Mucosa of rectum (tissue), 2 donors: ENCODE data around the gene UBAP2.

ENCODE experiments used
- H3K27ac ChIP-seq, 2 donors: one replicate each; pipeline ENCODE4 v1.7.0; 2013; ENCODE audit warnings: inconsistent platforms in 2 of 2, low read depth in 2 of 2, low read length in 2 of 2
- H3K27me3 ChIP-seq, 2 donors: one replicate each; pipeline ENCODE4 v1.7.0; 2013; ENCODE audit warnings: low read length in 2 of 2; ENCODE audit not compliant: control insufficient read depth in 2 of 2, insufficient read depth in 2 of 2
- H3K36me3 ChIP-seq, 2 donors: one replicate each; pipeline ENCODE4 v1.7.0; 2013; ENCODE audit warnings: low read length in 2 of 2; ENCODE audit not compliant: control insufficient read depth in 2 of 2, insufficient read depth in 2 of 2
- H3K4me1 ChIP-seq, 2 donors: one replicate each; pipeline ENCODE4 v1.7.0; 2013; ENCODE audit warnings: low read length in 2 of 2, mild to moderate bottlenecking in 1 of 2; ENCODE audit not compliant: control insufficient read depth in 2 of 2, insufficient read depth in 2 of 2
- H3K4me3 ChIP-seq, 2 donors: one replicate each; pipeline ENCODE4 v1.7.0; 2013; ENCODE audit warnings: low read length in 2 of 2
- H3K9ac ChIP-seq, 2 donors: one replicate each; pipeline ENCODE4 v1.7.0; 2013; ENCODE audit warnings: low read length in 2 of 2, low read depth in 1 of 2, mild to moderate bottlenecking in 1 of 2
- H3K9me3 ChIP-seq, 2 donors: one replicate each; pipeline ENCODE4 v1.7.0; 2013; ENCODE audit warnings: low read length in 2 of 2; ENCODE audit not compliant: control insufficient read depth in 2 of 2
- donor health status: healthy.
- donor health status: Normal muscosa, but diverticular disease.

The UBAP2 gene

DNA sequence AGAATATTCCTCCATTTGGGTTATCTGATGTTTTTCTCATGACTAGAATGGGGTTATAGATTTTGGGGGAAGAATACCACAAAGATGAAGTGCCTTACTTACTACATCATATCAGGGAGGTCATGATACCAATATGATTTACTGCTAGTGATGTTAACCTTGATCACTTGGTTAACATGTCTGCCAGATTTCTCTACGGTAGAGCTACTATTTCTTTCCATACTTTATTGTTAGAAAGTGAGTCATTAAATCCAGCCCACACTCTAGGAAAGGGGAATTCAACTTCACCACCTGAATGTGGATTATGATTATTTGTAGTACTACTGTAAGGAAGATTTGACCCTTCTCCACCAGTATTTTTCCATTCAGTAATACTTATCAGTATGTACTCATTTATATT is 167.1 kb downstream of the UBAP2 start:
- Histone ChIP-seq H3K9me3 (no peaks in the 10 kb centered on the region), H3K27ac (no peak overlapping the region), H3K9ac (no peak overlapping the region), H3K4me3 (no peak overlapping the region), H3K4me1 (peaks cover 0 to 4% of the 10 kb centered on the region in 2 donors), H3K36me3 (no peaks in the 10 kb centered on the region), H3K27me3 (no peaks in the 10 kb centered on the region)

GRCh38 chr9:33880211-33881089 is 168.2 kb downstream of the UBAP2 start:
- Histone ChIP-seq H3K27ac (no peak overlapping the region), H3K4me1 (peaks cover 0 to 4% of the 10 kb centered on the region in 2 donors), H3K36me3 (no peaks in the 10 kb centered on the region), H3K4me3 (no peak overlapping the region), H3K9me3 (no peaks in the 10 kb centered on the region), H3K27me3 (no peaks in the 10 kb centered on the region), H3K9ac (no peak overlapping the region)

DNA sequence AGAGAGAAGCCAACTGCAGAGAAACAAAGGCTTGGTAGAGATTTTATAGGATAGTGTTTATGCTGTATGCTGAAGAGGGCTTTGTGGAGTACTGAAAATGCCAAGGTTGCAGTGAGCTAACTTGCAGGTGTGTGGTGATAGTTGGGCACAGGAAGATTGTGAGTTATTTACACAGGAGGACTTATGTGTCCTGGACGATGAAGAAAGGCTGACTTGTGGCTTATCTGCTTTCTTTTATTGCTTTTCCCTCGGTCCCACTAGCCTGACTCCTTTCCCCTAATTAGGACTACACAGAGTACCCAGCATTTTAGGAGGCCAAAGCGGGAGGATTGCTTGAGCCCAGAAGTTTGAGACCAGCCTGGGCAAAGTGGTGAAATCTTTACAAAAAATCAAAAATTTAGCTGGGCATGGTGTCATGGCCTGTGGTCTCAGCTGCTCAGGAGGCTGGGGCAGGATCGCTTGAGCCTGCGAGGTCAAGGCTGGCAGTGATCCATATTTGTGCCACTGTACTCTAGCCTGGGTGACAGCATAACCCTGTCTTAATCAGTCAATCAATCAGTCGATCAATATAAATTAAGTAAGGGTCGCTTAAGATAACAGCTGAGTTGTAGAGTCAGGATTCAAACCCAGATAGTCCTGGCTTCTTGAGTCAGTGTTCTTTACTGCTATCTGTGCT is 169.9 kb downstream of the UBAP2 start:
- Histone ChIP-seq H3K4me3 (no peak overlapping the region), H3K36me3 (no peaks in the 10 kb centered on the region), H3K27ac (no peak overlapping the region), H3K9me3 (no peaks in the 10 kb centered on the region), H3K9ac (no peak overlapping the region), H3K4me1 (no peaks in the 10 kb centered on the region), H3K27me3 (no peaks in the 10 kb centered on the region)

- Histone ChIP-seq H3K9me3 (no peaks in the 10 kb centered on the region), H3K9ac (no peak overlapping the region), H3K4me3 (no peak overlapping the region), H3K4me1 (no peaks in the 10 kb centered on the region), H3K27ac (no peak overlapping the region), H3K27me3 (no peaks in the 10 kb centered on the region), H3K36me3 (no peaks in the 10 kb centered on the region)
These were observed 170.8 kb downstream of the UBAP2 start for GRCh38 chr9:33877727-33878489.
